DOHH2 (cell line): ENCODE data around the gene DYNC1I1.

Experiments
- H3F3A ChIP-seq: fragments of 200-600 bp; sonication (generic), shearing (Covaris generic); 2 replicates; pipeline ENCODE4 v1.6.0; 2016; ENCODE audit warnings: antibody characterized with exemption, mild to moderate bottlenecking; ENCODE audit not compliant: control insufficient read depth, insufficient read depth
- H3K27ac ChIP-seq: fragments of 200-600 bp; sonication (generic); 2 replicates; pipeline ENCODE4 v1.5.1; 2014; ENCODE audit warnings: low read depth, mild to moderate bottlenecking, low read length, moderate library complexity
- H3K27me3 ChIP-seq: fragments of 200-600 bp; sonication (generic); 2 replicates; pipeline ENCODE4 v1.6.1; 2014; ENCODE audit warnings: mild to moderate bottlenecking, low read length, mixed read lengths; ENCODE audit not compliant: control insufficient read depth
- H3K36me3 ChIP-seq: fragments of 200-600 bp; sonication (generic); 2 replicates; pipeline ENCODE4 v1.6.1; 2014; ENCODE audit warnings: mild to moderate bottlenecking, low read length, moderate library complexity, mixed read lengths; ENCODE audit not compliant: control insufficient read depth
- H3K4me1 ChIP-seq: fragments of 200-600 bp; sonication (generic); 2 replicates; pipeline ENCODE4 v1.6.1; 2014; ENCODE audit warnings: mild to moderate bottlenecking, low read length, mixed read lengths; ENCODE audit not compliant: control insufficient read depth
- H3K4me2 ChIP-seq: fragments of 200-600 bp; sonication (generic); 2 replicates; pipeline ENCODE4 v1.6.0; 2014; ENCODE audit warnings: mild to moderate bottlenecking, low read length, moderate library complexity
- H3K4me3 ChIP-seq: fragments of 200-600 bp; sonication (generic); 2 replicates; pipeline ENCODE4 v1.5.1; 2014; ENCODE audit warnings: mild to moderate bottlenecking, low read length, mixed read lengths
- H3K79me2 ChIP-seq: fragments of 200-600 bp; sonication (generic); 2 replicates; pipeline ENCODE4 v1.6.1; 2014; ENCODE audit warnings: mild to moderate bottlenecking, low read length, mixed read lengths; ENCODE audit not compliant: control insufficient read depth
- H3K9me2 ChIP-seq: fragments of 200-600 bp; sonication (generic); replicated peaks from 2 replicates; pipeline ENCODE4 v1.6.1; 2014; ENCODE audit warnings: mild to moderate bottlenecking, low read length, mixed read lengths; ENCODE audit not compliant: control insufficient read depth
- H3K9me3 ChIP-seq: fragments of 200-600 bp; sonication (generic); 2 replicates; pipeline ENCODE4 v1.6.1; 2014; ENCODE audit warnings: antibody characterized with exemption, low read length, mixed read lengths; ENCODE audit not compliant: control insufficient read depth, insufficient read depth
- H4K20me1 ChIP-seq: fragments of 200-600 bp; sonication (generic); 2 replicates; pipeline ENCODE4 v1.6.0; 2014; ENCODE audit warnings: low read depth, mild to moderate bottlenecking, antibody characterized with exemption, low read length, moderate library complexity; ENCODE audit not compliant: control insufficient read depth, insufficient read depth
- EZH2phosphoT487 ChIP-seq: fragments of 200-600 bp; sonication (generic); IDR thresholded peaks from 2 replicates; pipeline ENCODE4 v1.6.1; 2017; ENCODE audit warnings: borderline replicate concordance, mild to moderate bottlenecking, antibody characterized with exemption, low read length, moderate library complexity, mixed read lengths
- TF ChIP-seq, protein P1 (sequence below): fragments of 200-600 bp; sonication (generic); IDR thresholded peaks from one replicate; pipeline ENCODE4 v1.5.1; 2014; ENCODE audit warnings: antibody characterized with exemption, mild to moderate bottlenecking, low read depth, low read length; ENCODE audit not compliant: poor library complexity, severe bottlenecking

Gene DYNC1I1

DNA sequence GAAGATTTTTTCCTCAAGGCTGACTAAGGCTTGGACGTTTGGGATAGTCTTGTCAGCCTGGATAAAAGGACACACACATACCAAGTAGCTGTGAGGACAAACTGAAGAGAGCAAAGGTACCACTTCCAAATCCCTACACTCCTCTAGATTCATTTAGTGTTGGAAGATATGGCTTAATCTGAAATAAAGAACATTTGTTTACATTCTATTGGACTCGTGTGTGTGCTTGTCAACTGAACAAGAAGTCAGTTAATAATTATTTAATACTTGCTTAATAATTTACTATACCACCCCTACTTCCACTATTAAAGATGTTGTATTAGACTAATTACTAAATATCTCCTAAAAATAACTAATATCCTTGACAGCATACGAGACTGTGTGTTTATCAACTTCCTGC is 23.3 kb upstream of the DYNC1I1 start:
- no peaks in the 10 kb centered on the region for H3K79me2 ChIP-seq
- no peak overlapping the region for H3K4me3 ChIP-seq
- no peaks in the 10 kb centered on the region for H3K4me1 ChIP-seq
- no peaks in the 10 kb centered on the region for H4K20me1 ChIP-seq
- H3K36me3 ChIP-seq = no peaks in the 10 kb centered on the region
- no peaks in the 10 kb centered on the region for H3K9me3 ChIP-seq
- no peaks in the 10 kb centered on the region for H3K27me3 ChIP-seq
- H3F3A ChIP-seq = no peaks in the 10 kb centered on the region
- H3K9me2 ChIP-seq = no peaks in the 10 kb centered on the region
- no peak overlapping the region for H3K4me2 ChIP-seq
- TF ChIP-seq EZH2phosphoT487 = no peak
- TF ChIP-seq, protein P1, sequence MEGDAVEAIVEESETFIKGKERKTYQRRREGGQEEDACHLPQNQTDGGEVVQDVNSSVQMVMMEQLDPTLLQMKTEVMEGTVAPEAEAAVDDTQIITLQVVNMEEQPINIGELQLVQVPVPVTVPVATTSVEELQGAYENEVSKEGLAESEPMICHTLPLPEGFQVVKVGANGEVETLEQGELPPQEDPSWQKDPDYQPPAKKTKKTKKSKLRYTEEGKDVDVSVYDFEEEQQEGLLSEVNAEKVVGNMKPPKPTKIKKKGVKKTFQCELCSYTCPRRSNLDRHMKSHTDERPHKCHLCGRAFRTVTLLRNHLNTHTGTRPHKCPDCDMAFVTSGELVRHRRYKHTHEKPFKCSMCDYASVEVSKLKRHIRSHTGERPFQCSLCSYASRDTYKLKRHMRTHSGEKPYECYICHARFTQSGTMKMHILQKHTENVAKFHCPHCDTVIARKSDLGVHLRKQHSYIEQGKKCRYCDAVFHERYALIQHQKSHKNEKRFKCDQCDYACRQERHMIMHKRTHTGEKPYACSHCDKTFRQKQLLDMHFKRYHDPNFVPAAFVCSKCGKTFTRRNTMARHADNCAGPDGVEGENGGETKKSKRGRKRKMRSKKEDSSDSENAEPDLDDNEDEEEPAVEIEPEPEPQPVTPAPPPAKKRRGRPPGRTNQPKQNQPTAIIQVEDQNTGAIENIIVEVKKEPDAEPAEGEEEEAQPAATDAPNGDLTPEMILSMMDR = no peak
- H3K27ac ChIP-seq = no peak overlapping the region

DNA sequence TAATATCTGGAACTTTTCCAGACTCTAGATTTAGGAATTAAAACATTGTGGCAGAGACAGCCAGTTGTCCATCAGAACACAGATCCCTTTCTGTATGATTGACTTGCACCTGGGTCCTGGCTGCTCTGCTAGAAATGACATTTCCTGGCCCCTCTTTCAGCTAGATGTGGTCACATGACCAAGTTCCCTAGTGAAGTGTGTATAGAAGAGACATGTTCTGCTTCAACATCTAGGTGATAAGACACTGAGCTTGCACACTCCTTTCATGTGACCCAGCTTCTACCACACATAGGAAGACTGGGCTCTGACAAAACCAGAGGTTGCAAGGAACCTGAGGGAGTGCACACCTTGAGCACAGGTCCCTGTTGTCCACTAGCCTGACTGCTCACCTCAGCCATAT is 22.8 kb upstream of the DYNC1I1 start:
- no peaks in the 10 kb centered on the region for H4K20me1 ChIP-seq
- no peaks in the 10 kb centered on the region for H3K27me3 ChIP-seq
- H3K9me2 ChIP-seq = no peaks in the 10 kb centered on the region
- TF ChIP-seq EZH2phosphoT487 = no peak
- TF ChIP-seq, protein P1 = no peak
- no peaks in the 10 kb centered on the region for H3K9me3 ChIP-seq
- H3F3A ChIP-seq = no peaks in the 10 kb centered on the region
- H3K4me3 ChIP-seq = no peak overlapping the region
- H3K4me2 ChIP-seq = no peak overlapping the region
- no peaks in the 10 kb centered on the region for H3K36me3 ChIP-seq
- H3K4me1 ChIP-seq = no peaks in the 10 kb centered on the region
- H3K79me2 ChIP-seq = no peaks in the 10 kb centered on the region
- no peak overlapping the region for H3K27ac ChIP-seq

DNA sequence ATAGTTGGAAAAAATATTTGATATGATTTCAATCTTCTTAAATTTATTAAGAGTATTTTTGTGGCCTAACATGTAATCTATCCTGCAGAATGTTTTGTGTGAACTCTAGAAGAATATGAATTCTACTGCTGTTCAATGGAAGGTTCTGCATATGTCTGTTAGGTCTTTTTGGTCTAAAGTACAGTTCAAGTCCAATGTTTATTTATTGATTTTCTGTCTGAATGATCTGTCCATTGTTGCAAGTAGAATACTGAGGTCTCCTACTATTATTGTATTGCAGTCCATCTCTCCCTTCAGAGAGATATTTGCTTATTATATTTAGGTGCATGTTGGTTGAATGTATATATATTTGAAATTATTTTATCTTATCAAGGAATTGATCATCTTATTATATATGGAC is 18.9 kb upstream of the DYNC1I1 start:
- no peaks in the 10 kb centered on the region for H3F3A ChIP-seq
- TF ChIP-seq, protein P1 = no peak
- no peak for TF ChIP-seq EZH2phosphoT487
- no peaks in the 10 kb centered on the region for H3K4me1 ChIP-seq
- no peaks in the 10 kb centered on the region for H3K27me3 ChIP-seq
- no peak overlapping the region for H3K4me3 ChIP-seq
- H3K9me2 ChIP-seq = 0 out of 2 replicates have a peak, but pooled peaks cover 2% of the 10 kb centered on the region
- H3K9me3 ChIP-seq = no peaks in the 10 kb centered on the region
- no peaks in the 10 kb centered on the region for H3K36me3 ChIP-seq
- no peaks in the 10 kb centered on the region for H3K79me2 ChIP-seq
- H4K20me1 ChIP-seq = no peaks in the 10 kb centered on the region
- H3K27ac ChIP-seq = no peak overlapping the region
- H3K4me2 ChIP-seq = no peak overlapping the region
